Measurements from ENCODE around the gene SRP72. TPM values are rescaled to one million over a fixed set of nuclear protein-coding genes. Genes with fewer than 3 reads are reported as not detected.
A peak's percentile ranks its signal among the peaks of the same experiment; 100 is the strongest.

Gene SRP72
- total RNA-seq, 2 experiments from 2014 or later, result 181 to 204 TPM

DNA sequence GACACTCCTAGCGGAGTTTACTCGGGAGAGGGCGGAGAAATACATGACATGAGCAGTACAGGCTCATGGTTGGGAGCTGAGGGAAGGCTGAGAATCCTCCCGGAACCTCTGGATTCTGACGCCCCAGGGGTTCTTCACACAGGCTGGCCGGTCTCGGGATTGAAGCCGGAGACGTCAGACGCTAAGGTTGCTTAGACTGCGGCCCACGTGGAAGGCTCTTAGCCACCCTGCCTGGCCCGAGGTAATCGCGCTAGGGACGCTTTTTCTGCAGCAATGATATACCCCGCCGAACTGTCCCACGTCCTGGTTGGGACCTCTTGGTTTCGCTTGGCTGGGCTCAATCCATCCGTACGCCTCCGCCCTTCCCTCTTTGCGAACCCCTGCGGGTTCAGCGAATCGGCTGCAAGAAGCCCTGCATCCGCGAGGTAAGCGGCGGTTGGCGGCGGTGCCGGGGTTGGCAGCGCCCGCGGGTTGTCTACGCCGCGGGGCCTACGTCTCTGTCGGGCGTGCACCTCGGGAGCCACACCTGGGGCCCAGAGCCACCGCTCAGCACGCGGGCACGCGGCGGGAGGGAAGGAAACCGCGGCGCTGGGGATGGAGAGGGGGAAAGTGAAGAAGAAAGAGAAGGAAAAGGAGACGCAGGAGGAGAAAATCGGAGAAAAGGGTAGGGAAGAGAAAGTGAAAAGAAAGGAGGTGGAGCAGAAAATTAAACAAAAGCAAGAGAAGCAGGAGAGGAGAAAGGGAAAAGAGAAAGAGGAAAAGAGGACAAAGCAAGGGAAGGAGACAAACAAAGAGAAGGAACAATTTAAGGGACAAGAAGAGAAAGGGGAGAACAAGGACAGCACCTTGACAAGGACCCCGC, 38.1 kb downstream of the SRP72 start, which contains the start of gene ARL9:
Gene ARL9 (plus strand): TSS at position 523 of the 862 bp plus-strand sequence. CDS start 72 bp downstream, at position 595.
- Mint-ChIP-seq H3K9me3 (ENCODE audit: low read depth) (no peaks in the 10 kb centered on the region), H3K4me1 (peaks cover 22% of the 10 kb centered on the region), H3K36me3 (ENCODE audit: low read depth) (peaks cover 19% of the 10 kb centered on the region), H3K27ac (peak within 1 kb of the TSS; percentile 74), H3K27me3 (no peaks in the 10 kb centered on the region), H3K4me3 (peak within 1 kb of the TSS; percentile 78)
- intact Hi-C loops (cut with DNase I, micrococcal nuclease), result loop anchor here in 1 of 2 experiments (2.0 kb wide), 1 partner anchor 39 kb away; no protein-coding TSS in a partner anchor
- peak; percentile 91 for ATAC-seq
- POLR2A ChIA-PET, result no interaction called here
- CTCF ChIA-PET, result interaction anchor here (0.6 kb wide), 1 partner anchor 1544 kb away, joined by 3 read pairs; no protein-coding TSS in a partner anchor
- DNase-seq, result peak; percentile 75

DNA sequence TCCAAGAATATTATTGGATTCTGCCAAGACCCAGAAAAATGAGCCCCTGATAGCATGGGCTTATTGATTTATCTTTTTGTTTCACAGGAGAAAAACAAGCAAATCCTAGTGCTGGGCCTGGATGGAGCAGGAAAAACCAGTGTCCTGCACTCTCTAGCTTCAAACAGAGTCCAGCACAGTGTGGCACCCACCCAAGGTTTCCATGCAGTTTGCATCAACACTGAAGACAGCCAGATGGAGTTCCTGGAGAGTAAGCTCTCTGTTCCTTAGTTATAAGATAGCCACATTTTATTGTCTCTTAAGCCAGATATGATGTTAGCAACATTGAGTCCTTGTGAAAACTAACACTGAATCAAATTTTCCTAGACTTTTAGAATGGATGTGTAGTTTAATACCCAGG, 43.7 kb downstream of the SRP72 start:
- no peaks in the 10 kb centered on the region for H3K36me3 Mint-ChIP-seq (ENCODE audit: low read depth)
- CTCF ChIA-PET, result interaction anchor here (0.5 kb wide), 1 partner anchor 37 kb away, joined by 3 read pairs; no protein-coding TSS in a partner anchor
- no peak for DNase-seq

DNA sequence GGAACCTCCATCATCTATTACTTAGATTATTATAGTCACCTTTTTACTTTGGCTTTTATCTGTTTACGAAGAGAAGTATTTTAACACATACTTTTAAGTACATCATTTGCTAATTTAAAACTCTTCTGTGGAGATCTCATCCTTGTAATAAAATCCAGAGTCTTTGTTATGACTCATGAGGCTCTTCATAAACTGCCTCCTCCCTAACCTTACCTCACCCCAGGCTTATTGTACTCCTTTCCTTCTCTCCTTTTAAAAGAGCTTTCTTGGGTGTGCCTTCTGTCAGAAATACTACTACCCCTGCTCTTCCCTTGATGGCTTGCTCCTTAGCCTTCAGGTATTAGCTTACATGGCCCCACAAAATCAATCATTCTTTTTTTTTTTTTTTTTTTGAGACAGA, 44.7 kb downstream of the SRP72 start:
- Mint-ChIP-seq H3K27ac (no peak overlapping the region), H3K36me3 (ENCODE audit: low read depth) (no peaks in the 10 kb centered on the region), H3K4me3 (no peak overlapping the region), H3K4me1 (no peaks in the 10 kb centered on the region), H3K9me3 (ENCODE audit: low read depth) (no peaks in the 10 kb centered on the region), H3K27me3 (peaks cover 3% of the 10 kb centered on the region)
- ATAC-seq (no peak), DNase-seq (no peak)
- intact Hi-C loops (cut with DNase I, micrococcal nuclease), result no loop called here
- ChIA-PET CTCF (no interaction called here), POLR2A (no interaction called here)

More for the DNA sequence above, 43.7 kb downstream of the SRP72 start:
- ATAC-seq, result no peak
- peaks cover 3% of the 10 kb centered on the region for H3K27me3 Mint-ChIP-seq
- intact Hi-C loops (cut with DNase I, micrococcal nuclease), result no loop called here
- peaks cover 6% of the 10 kb centered on the region for H3K4me1 Mint-ChIP-seq
- H3K27ac Mint-ChIP-seq, result no peak overlapping the region
- no peak overlapping the region for H3K4me3 Mint-ChIP-seq
- no peaks in the 10 kb centered on the region for H3K9me3 Mint-ChIP-seq (ENCODE audit: low read depth)
- POLR2A ChIA-PET, result interaction anchor here (0.7 kb wide), 1 partner anchor 32 kb away, joined by 3 read pairs; no protein-coding TSS in a partner anchor

DNA sequence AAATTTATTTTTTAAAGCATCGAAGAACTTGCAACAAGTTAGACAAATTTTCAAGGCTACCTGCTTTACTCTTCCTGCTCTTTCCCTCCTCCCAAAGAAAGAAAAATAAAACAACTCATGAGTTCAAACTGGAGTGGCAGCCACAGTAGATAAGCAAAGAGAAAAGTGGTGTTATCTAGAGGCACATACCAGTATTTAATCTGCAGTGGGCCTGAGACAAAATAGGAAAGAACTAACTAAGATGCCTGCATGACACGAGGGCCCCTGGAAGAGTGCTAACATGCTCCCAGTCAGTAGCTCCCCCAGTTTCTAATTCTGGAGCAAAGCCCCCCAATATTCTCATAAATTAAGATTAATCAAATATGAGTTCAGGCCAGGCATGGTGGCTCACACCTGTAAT, 46.1 kb downstream of the SRP72 start:
- CTCF ChIA-PET, result interaction anchor here (0.8 kb wide), 1 partner anchor 323 kb away, joined by 4 read pairs; no protein-coding TSS in a partner anchor
- H3K27me3 Mint-ChIP-seq, result peaks cover 3% of the 10 kb centered on the region
- ATAC-seq, result no peak

DNA sequence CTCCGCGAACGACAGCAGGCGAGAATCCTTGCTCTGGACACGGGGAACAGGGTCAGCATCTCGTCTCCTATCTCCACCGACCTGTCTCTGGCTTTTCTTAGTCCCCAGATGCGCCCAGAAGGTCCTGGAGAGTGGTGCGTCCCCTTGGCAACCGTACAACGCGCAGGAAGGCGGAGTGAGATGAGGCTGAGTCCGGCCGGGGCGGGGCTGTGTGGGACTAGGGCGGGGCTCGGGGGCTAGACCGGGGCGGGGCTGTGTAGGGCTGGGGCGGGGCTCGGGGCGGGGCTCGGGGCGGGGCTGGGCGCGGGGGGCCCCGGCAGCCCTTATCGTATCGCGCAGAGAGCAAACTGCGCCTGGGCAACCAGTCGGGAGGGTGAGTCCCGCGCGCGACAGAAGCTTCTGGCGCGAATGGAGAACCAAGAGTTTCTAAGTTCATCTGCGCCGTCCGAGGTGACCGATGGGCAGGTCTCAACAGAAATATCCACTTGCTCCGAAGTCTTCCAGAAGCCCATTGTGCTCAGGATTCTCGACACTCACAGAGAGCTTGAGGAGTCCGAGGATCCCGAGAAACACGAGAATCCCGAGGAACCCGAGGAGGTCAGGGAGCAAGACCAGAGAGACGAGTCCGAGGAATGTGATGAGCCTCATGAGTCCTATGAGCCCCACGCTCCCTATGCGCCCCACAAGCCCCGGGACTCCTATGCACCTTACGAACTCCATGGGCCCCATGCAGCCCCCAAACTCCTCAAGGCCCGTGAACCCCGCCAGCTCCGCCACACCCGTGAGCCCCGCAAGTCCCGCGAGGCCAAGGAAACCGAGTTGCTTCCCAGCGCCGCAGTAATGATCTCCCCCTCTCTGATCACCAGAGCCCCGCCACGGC, 63.1 kb downstream of the SRP72 start:
- ATAC-seq (peak; percentile 99), DNase-seq (peak; percentile 92)
- Mint-ChIP-seq H3K27me3 (peaks cover 3% of the 10 kb centered on the region), H3K27ac (peak overlapping the region; percentile 11), H3K4me1 (peaks cover 3% of the 10 kb centered on the region), H3K9me3 (ENCODE audit: low read depth) (no peaks in the 10 kb centered on the region), H3K36me3 (ENCODE audit: low read depth) (no peaks in the 10 kb centered on the region), H3K4me3 (no peak overlapping the region)
- POLR2A ChIA-PET, result interaction anchor here (0.5 to 1.0 kb wide), 4 partner anchors 24 to 582 kb away, joined by 3 to 4 read pairs (median 4); no protein-coding TSS in a partner anchor
- intact Hi-C loops (cut with DNase I, micrococcal nuclease), result loop anchor here (1.0 to 5.0 kb wide), 9 partner anchors 14 to 678 kb away; partner anchors contain the start of genes PPAT (in 2 of the 2), SRP72 (in 2 of the 2), AASDH (in 1 of the 2) and EXOC1 (in 1 of the 2)
- CTCF ChIA-PET, result interaction anchor here (0.7 to 2.7 kb wide), 3 partner anchors 14 to 374 kb away, joined by 3 to 12 read pairs (median 4); no protein-coding TSS in a partner anchor

More for the DNA sequence above, 46.1 kb downstream of the SRP72 start:
- H3K27ac Mint-ChIP-seq, result no peak overlapping the region
- POLR2A ChIA-PET, result no interaction called here
- H3K4me3 Mint-ChIP-seq, result no peak overlapping the region
- no peaks in the 10 kb centered on the region for H3K4me1 Mint-ChIP-seq
- intact Hi-C loops (cut with DNase I, micrococcal nuclease), result no loop called here
- no peak for DNase-seq
- H3K9me3 Mint-ChIP-seq (ENCODE audit: low read depth), result no peaks in the 10 kb centered on the region
- H3K36me3 Mint-ChIP-seq (ENCODE audit: low read depth), result no peaks in the 10 kb centered on the region

DNA sequence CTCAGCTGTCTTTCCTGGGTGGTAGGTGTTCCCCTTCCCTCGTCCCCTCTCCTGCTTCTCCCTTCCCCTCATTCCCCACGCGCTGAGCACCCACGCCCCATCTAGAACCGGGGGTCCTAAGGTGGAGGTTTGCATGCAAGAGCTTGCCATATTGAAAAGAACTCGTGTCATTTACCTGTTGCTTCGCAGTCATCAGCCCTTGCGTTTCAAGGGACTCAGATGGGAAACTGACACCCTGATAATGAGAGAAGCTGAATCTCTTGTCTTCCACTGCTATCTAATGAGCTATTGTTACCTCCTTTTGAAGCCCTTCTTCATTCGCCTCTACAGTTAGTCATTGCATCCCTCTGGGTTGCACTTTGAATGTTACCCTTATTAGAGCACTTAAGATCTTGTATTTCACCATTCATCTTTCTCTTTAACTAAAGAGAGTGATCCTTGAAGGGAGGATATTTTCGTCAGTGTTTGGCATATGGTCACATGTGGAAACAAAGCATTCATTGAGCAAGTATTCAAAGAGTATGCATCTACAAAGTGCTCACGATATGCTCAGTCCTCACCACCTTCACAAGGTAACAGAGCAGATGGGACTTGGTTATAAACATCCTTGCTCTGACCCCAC, 63.8 kb downstream of the SRP72 start:
- DNase-seq (no peak), ATAC-seq (no peak)
- Mint-ChIP-seq H3K4me3 (no peak overlapping the region), H3K9me3 (ENCODE audit: low read depth) (no peaks in the 10 kb centered on the region), H3K36me3 (ENCODE audit: low read depth) (no peaks in the 10 kb centered on the region), H3K4me1 (peaks cover 3% of the 10 kb centered on the region), H3K27ac (no peak overlapping the region), H3K27me3 (peaks cover 5% of the 10 kb centered on the region)
- CTCF ChIA-PET, result interaction anchor here (0.7 to 2.7 kb wide), 2 partner anchors 13 to 65 kb away, joined by 4 to 12 read pairs; no protein-coding TSS in a partner anchor
- POLR2A ChIA-PET, result interaction anchor here (0.5 to 1.0 kb wide), 3 partner anchors 24 to 583 kb away, joined by 3 to 4 read pairs (median 3); no protein-coding TSS in a partner anchor
- intact Hi-C loops (cut with DNase I, micrococcal nuclease), result loop anchor here (2.0 to 5.0 kb wide), 4 partner anchors 64 to 679 kb away; partner anchors contain the start of genes EXOC1 (in 1 of the 2), PPAT (in 1 of the 2), REST (in 1 of the 2) and SRP72 (in 1 of the 2)

DNA sequence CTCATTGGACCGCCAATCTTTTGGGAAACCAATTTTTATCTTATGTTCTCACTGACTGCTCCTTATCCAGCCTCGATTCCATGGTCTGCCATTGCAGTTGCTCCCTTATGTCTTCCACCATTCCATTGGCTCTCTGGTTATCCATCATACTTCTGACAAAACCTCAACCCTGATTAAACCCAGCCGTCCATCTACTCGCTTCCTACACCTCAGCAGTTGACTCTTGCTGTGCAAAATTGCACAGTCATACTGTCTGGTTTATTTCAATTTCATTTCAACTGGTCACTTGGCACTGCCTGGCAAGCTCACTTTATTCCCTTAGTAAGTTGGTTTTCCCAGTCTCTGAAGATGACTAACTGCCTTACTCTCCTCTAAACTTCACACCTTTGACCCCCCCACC, 64.4 kb downstream of the SRP72 start:
- peaks cover 7% of the 10 kb centered on the region for H3K27me3 Mint-ChIP-seq
- intact Hi-C loops (cut with DNase I, micrococcal nuclease), result loop anchor here (2.0 to 5.0 kb wide), 4 partner anchors 65 to 680 kb away; partner anchors contain the start of genes EXOC1 (in 1 of the 2), PPAT (in 1 of the 2), REST (in 1 of the 2) and SRP72 (in 1 of the 2)
- POLR2A ChIA-PET, result no interaction called here
- no peaks in the 10 kb centered on the region for H3K36me3 Mint-ChIP-seq (ENCODE audit: low read depth)
- no peak overlapping the region for H3K4me3 Mint-ChIP-seq
- CTCF ChIA-PET, result interaction anchor here (0.7 to 2.7 kb wide), 2 partner anchors 12 to 17 kb away, joined by 3 to 12 read pairs; no protein-coding TSS in a partner anchor
- H3K9me3 Mint-ChIP-seq (ENCODE audit: low read depth), result no peaks in the 10 kb centered on the region
- ATAC-seq (no peak), DNase-seq (no peak)
- peaks cover 3% of the 10 kb centered on the region for H3K4me1 Mint-ChIP-seq
- H3K27ac Mint-ChIP-seq, result no peak overlapping the region

DNA sequence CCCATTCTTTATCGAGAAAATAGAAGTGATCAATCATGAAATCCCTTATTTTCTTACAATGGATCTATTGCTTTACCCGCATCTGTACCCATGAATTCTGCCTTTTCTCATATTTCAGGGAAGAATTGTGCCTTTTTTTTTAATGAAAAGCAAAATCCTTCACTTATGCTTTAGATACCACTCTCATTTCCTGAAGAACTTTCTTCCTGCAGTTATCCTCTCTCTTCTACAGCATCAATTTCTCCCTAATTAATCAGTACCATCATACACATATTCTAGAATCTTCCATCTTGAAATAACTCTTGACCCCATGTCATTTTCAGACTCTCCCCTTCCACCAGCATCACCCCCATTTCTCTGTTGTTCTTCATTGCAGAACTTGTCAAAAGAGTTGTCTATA, 64.8 kb downstream of the SRP72 start:
- H3K4me1 Mint-ChIP-seq, result peaks cover 3% of the 10 kb centered on the region
- intact Hi-C loops (cut with DNase I, micrococcal nuclease), result loop anchor here in 1 of 2 experiments (5.0 kb wide), 1 partner anchor 680 kb away; the partner anchor contains the start of gene EXOC1
- H3K9me3 Mint-ChIP-seq (ENCODE audit: low read depth), result no peaks in the 10 kb centered on the region
- CTCF ChIA-PET, result interaction anchor here (0.7 to 2.7 kb wide), 2 partner anchors 12 to 17 kb away, joined by 3 to 12 read pairs; no protein-coding TSS in a partner anchor
- ATAC-seq (no peak), DNase-seq (no peak)
- H3K4me3 Mint-ChIP-seq, result no peak overlapping the region
- H3K27ac Mint-ChIP-seq, result no peak overlapping the region
- no peaks in the 10 kb centered on the region for H3K36me3 Mint-ChIP-seq (ENCODE audit: low read depth)
- POLR2A ChIA-PET, result no interaction called here
- peaks cover 8% of the 10 kb centered on the region for H3K27me3 Mint-ChIP-seq

DNA sequence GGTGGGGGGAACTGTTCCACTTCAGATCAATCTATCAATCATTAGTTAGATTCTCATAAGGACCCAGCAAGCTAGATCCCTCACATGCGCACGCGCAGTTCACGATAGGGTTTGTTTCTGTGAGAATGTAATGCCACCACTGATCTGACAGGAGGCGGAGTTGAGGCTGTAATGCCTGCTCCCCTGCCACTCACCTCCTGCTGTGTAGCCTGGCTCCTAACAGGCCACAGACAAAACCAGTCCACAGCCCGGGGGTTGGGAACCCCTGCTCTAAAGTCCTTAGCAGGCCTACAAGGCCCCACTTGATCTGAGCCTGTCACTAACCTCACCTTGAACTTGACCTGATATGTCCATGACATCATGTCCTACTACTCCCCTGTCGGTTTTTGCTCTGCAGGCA, 68.5 kb downstream of the SRP72 start:
- Mint-ChIP-seq H3K27me3 (peaks cover 12% of the 10 kb centered on the region), H3K4me3 (no peak overlapping the region), H3K9me3 (ENCODE audit: low read depth) (no peaks in the 10 kb centered on the region), H3K4me1 (no peaks in the 10 kb centered on the region), H3K36me3 (ENCODE audit: low read depth) (no peaks in the 10 kb centered on the region), H3K27ac (no peak overlapping the region)
- DNase-seq (no peak), ATAC-seq (no peak)
- intact Hi-C loops (cut with DNase I, micrococcal nuclease), result no loop called here
- ChIA-PET POLR2A (no interaction called here), CTCF (interaction anchor here (0.6 to 0.7 kb wide), 2 partner anchors 21 to 40 kb away, joined by 3 read pairs; no protein-coding TSS in a partner anchor)

DNA sequence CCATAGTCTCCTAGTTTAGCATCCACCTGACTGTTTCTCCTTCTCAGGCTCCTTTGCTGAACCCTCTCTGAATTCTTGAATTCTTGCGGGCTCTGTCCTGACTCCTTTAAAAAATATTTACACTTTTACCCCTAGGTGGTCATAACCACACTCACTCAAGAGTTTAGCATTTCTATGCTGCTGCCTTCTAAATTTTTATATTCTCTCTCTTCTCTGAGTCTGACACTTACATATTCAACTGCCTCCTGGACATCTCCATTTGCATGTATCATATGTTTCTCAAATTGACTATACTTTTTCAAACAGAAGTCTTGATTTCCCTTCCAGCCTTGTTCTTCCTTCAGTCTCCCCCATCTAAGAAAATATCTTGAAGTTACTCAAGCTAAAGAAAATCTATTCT, 69.7 kb downstream of the SRP72 start:
- ATAC-seq (no peak), DNase-seq (no peak)
- POLR2A ChIA-PET, result no interaction called here
- no peak overlapping the region for H3K4me3 Mint-ChIP-seq
- peaks cover 14% of the 10 kb centered on the region for H3K27me3 Mint-ChIP-seq
- no peaks in the 10 kb centered on the region for H3K36me3 Mint-ChIP-seq (ENCODE audit: low read depth)
- H3K4me1 Mint-ChIP-seq, result no peaks in the 10 kb centered on the region
- intact Hi-C loops (cut with DNase I, micrococcal nuclease), result no loop called here
- CTCF ChIA-PET, result interaction anchor here (1.0 kb wide), 1 partner anchor 112 kb away, joined by 4 read pairs; no protein-coding TSS in a partner anchor
- no peak overlapping the region for H3K27ac Mint-ChIP-seq
- no peaks in the 10 kb centered on the region for H3K9me3 Mint-ChIP-seq (ENCODE audit: low read depth)
